AG09309 (cell line): ENCODE results near the gene GOLGA6L2.
"Not testable (repeated sequence)": the region's sequence is repeated elsewhere in the genome, so short reads cannot be mapped to it uniquely, and the experiment has no call there.

Experiments
- DNase-seq: peaks from one replicate; pipeline ENCODE4 v3.0.0-alpha.2; 2010; ENCODE audit warnings: low read depth
- H3K4me3 ChIP-seq: 2 replicates; pipeline ENCODE4 v1.5.1; 2011; ENCODE audit warnings: mild to moderate bottlenecking, low read depth, low read length, moderate library complexity; ENCODE audit not compliant: control insufficient read depth
- CTCF ChIP-seq: IDR thresholded peaks from 2 replicates; pipeline ENCODE4 v1.5.1; 2011; ENCODE audit warnings: mild to moderate bottlenecking, low read depth, low read length, inconsistent platforms; ENCODE audit not compliant: insufficient read depth, control insufficient read depth; ENCODE audit errors: missing control alignments

GOLGA6L2 gene

GRCh38 chr15:23415321-23415865 lies 31.6 kb downstream of the GOLGA6L2 start:
- TF ChIP-seq CTCF: no peak
- no peak for DNase-seq
- no peak overlapping the region for H3K4me3 ChIP-seq

GRCh38 chr15:23412881-23413600 lies 34.0 kb downstream of the GOLGA6L2 start:
- DNase-seq: not testable (repeated sequence)

GRCh38 chr15:23411841-23412240 lies 35.2 kb downstream of the GOLGA6L2 start:
- no peak for TF ChIP-seq CTCF
- no peak for DNase-seq
- no peak overlapping the region for H3K4me3 ChIP-seq

More at GRCh38 chr15:23412881-23413600, 34.0 kb downstream of the GOLGA6L2 start:
- not testable (repeated sequence) for H3K4me3 ChIP-seq

GRCh38 chr15:23403550-23403949 lies 43.5 kb downstream of the GOLGA6L2 start:
- H3K4me3 ChIP-seq: no peak overlapping the region
- no peak for TF ChIP-seq CTCF
- no peak for DNase-seq

GRCh38 chr15:23402544-23402943 lies 44.5 kb downstream of the GOLGA6L2 start:
- TF ChIP-seq CTCF: no peak
- no peak for DNase-seq
- H3K4me3 ChIP-seq: no peak overlapping the region

GRCh38 chr15:23402140-23402539 lies 44.9 kb downstream of the GOLGA6L2 start:
- DNase-seq: no peak
- H3K4me3 ChIP-seq: no peak overlapping the region
- TF ChIP-seq CTCF: no peak

- no peak overlapping the region for H3K4me3 ChIP-seq
- no peak for DNase-seq
- TF ChIP-seq CTCF: no peak
Measured at GRCh38 chr15:23401627-23402026, 45.4 kb downstream of the GOLGA6L2 start.

- not testable (repeated sequence) for H3K4me3 ChIP-seq, DNase-seq
Measured at GRCh38 chr15:23399207-23399606, 47.8 kb downstream of the GOLGA6L2 start.

GRCh38 chr15:23398357-23398756 lies 48.7 kb downstream of the GOLGA6L2 start:
- DNase-seq: not testable (repeated sequence)

More at GRCh38 chr15:23398357-23398756, 48.7 kb downstream of the GOLGA6L2 start:
- not testable (repeated sequence) for H3K4me3 ChIP-seq
